Hepatocyte (in vitro differentiated cells): ENCODE results near the gene FRMPD4.

ENCODE experiments used
- EZH2 ChIP-seq: fragments of 200-600 bp; sonication (generic); IDR thresholded peaks from 2 replicates; pipeline ENCODE4 v1.6.1; 2016; ENCODE audit warnings: antibody characterized with exemption, mild to moderate bottlenecking, borderline replicate concordance
- TF ChIP-seq, protein P1 (sequence below): fragments of 200-600 bp; sonication (generic); IDR thresholded peaks from 2 replicates; pipeline ENCODE4 v1.5.1; 2016; ENCODE audit warnings: antibody characterized with exemption, mild to moderate bottlenecking; ENCODE audit not compliant: poor library complexity

DNA sequence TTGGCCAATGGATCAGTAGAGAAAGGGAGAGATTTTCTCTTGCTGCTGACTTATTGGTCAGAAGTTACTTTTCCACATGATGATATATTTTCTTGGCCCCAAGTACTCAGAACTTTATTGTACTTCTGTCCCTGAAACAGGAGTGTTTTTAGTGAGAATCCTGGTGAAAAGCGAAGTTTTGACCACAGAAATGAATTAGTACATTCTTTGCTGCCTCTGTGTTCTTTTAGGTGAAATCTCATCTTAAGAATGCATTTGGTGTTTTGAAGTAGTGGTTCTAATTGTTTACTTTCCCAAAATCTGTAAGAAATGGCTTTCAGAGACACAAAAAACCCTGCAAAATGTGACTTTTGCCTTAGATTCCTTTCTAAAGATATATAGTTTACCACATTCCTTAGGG is 240.4 kb downstream of the FRMPD4 start:
- no peak for TF ChIP-seq EZH2
- TF ChIP-seq, protein P1, sequence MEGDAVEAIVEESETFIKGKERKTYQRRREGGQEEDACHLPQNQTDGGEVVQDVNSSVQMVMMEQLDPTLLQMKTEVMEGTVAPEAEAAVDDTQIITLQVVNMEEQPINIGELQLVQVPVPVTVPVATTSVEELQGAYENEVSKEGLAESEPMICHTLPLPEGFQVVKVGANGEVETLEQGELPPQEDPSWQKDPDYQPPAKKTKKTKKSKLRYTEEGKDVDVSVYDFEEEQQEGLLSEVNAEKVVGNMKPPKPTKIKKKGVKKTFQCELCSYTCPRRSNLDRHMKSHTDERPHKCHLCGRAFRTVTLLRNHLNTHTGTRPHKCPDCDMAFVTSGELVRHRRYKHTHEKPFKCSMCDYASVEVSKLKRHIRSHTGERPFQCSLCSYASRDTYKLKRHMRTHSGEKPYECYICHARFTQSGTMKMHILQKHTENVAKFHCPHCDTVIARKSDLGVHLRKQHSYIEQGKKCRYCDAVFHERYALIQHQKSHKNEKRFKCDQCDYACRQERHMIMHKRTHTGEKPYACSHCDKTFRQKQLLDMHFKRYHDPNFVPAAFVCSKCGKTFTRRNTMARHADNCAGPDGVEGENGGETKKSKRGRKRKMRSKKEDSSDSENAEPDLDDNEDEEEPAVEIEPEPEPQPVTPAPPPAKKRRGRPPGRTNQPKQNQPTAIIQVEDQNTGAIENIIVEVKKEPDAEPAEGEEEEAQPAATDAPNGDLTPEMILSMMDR, result no peak
